HG02970 (cell line): ENCODE data around the gene OR13J1.

Experiments
- ATAC-seq: cut with Tn5 transposase; IDR thresholded peaks from one replicate; pipeline ENCODE4 v1.9.1; 2021; ENCODE audit warnings: mild to moderate bottlenecking, moderate library complexity, moderate number of reproducible peaks; ENCODE audit not compliant: unreplicated experiment, low FRiP score

OR13J1 gene

GRCh38 chr9:35836595-35836994 is 33.6 kb downstream of the OR13J1 start:
- ATAC-seq = no peak

- no peak for ATAC-seq
Observed at GRCh38 chr9:35835766-35836165, 34.4 kb downstream of the OR13J1 start.

GRCh38 chr9:35835216-35835632 is 35.0 kb downstream of the OR13J1 start:
- ATAC-seq = no peak

- ATAC-seq = no peak
Observed at GRCh38 chr9:35834260-35835215, 35.7 kb downstream of the OR13J1 start.

- ATAC-seq = no peak
Observed at GRCh38 chr9:35832814-35833213, 37.4 kb downstream of the OR13J1 start.

GRCh38 chr9:35831040-35831439 is 39.2 kb downstream of the OR13J1 start:
- ATAC-seq = no peak

- ATAC-seq = no peak
Observed at GRCh38 chr9:35829764-35830096, 40.5 kb downstream of the OR13J1 start.

- ATAC-seq = peak; percentile 58
Observed at GRCh38 chr9:35829084-35829763, 41.0 kb downstream of the OR13J1 start, which contains the start of gene TMEM8B. TMEM8B (plus strand) TSS chr9:35829228; CDS start chr9:35829448, 220 bp downstream.

- no peak for ATAC-seq
Observed at GRCh38 chr9:35828716-35829083, 41.5 kb downstream of the OR13J1 start, which contains the start of gene FAM221B. FAM221B (minus strand) TSS chr9:35828732; CDS start chr9:35826161, 2,571 bp downstream.

- ATAC-seq = no peak
Observed at GRCh38 chr9:35827486-35827885, 42.7 kb downstream of the OR13J1 start.

- ATAC-seq = no peak
Observed at GRCh38 chr9:35826071-35826701, 44.0 kb downstream of the OR13J1 start.

- ATAC-seq = no peak
Observed at GRCh38 chr9:35822926-35823325, 47.3 kb downstream of the OR13J1 start.

- no peak for ATAC-seq
Observed at GRCh38 chr9:35820076-35820475, 50.1 kb downstream of the OR13J1 start.
